ENCODE measurements around the gene ANKRD18B.
"Not testable (repeated sequence)": the region's sequence is repeated elsewhere in the genome, so short reads cannot be mapped to it uniquely, and the experiment has no call there.

The ANKRD18B gene

DNA sequence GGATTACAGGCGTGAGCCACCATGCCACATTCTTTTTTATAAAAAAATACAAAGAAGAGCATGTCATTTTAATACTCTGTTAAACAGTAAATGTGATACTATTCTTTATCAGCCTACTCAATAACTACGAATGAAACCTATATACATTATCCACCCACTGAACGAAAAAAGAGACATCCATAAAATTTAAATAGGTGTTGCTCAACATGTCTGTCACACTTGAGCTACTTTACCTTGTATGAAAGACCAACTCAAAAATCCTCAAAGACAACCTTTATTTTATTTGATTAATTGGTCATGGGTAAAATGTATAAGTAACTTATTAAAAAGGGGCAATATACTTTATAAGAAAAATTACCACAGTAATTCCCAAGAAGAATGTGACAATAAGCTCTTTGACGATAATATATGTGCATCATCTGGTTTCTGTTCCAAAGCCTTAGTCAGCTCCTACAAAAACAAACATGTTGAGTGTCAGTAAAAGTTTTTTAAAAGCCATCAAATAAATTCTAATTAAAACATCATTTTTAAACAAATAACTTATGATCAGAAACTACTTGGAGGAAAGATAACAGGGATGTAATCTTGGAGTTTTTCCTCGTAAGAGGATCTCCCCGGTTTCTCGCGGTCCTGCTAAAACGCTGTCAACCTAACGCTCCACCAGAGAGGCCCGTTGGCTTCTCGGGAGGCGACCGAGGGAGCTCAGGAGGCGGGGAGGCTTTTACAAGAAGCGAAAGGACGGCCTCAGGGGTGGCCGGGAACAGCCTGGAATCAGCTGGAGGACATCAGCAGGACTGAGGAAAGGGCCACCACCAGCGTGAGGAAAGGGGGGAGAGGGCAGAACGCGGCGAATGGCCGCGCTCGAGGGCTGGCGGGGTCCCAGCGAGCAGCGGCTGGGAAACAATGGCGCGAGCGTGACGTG is 13.5 kb upstream of the ANKRD18B start:
- Histone ChIP-seq H3K27me3 (replicated peaks; ENCODE audit: control insufficient read depth, insufficient read depth, low read length, poor library complexity, severe bottlenecking) (no peaks in the 10 kb centered on the region), H3K9me3 (ENCODE audit: control insufficient read depth, low read length) (no peaks in the 10 kb centered on the region), H3K4me3 (ENCODE audit: insufficient read depth, low read depth, low read length, poor library complexity, severe bottlenecking) (peak overlapping the region; percentile 92), H3K4me1 (ENCODE audit: control insufficient read depth, insufficient read depth, low read length, poor library complexity, severe bottlenecking) (no peaks in the 10 kb centered on the region), H3K27ac (ENCODE audit: insufficient read depth, low read length, poor library complexity, severe bottlenecking) (no peak overlapping the region), H3K36me3 (ENCODE audit: control insufficient read depth, insufficient read depth, low read length) (no peaks in the 10 kb centered on the region)
- no peak for DNase-seq

DNA sequence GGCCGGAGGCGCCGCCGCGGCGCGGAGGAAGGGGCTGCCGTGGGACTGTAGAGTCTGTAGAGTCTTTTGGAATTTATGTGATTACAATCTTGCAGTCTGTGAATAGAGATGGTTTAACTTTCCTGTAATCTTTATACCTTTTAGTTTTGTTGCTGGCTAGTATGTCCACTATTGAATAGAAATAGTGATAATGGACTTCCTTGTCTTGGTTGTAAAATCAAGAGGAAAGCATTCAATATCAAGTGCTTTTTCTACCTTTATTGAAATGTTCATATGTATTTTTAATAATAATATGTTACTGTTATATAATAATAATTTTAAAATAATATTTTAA is 12.9 kb upstream of the ANKRD18B start:
- H3K27me3 ChIP-seq (replicated peaks; ENCODE audit: control insufficient read depth, insufficient read depth, low read length, poor library complexity, severe bottlenecking); H3K27ac ChIP-seq (ENCODE audit: insufficient read depth, low read length, poor library complexity, severe bottlenecking); DNase-seq; H3K9me3 ChIP-seq (ENCODE audit: control insufficient read depth, low read length); H3K36me3 ChIP-seq (ENCODE audit: control insufficient read depth, insufficient read depth, low read length); H3K4me1 ChIP-seq (ENCODE audit: control insufficient read depth, insufficient read depth, low read length, poor library complexity, severe bottlenecking): not testable (repeated sequence)
- H3K4me3 ChIP-seq (ENCODE audit: insufficient read depth, low read depth, low read length, poor library complexity, severe bottlenecking), result peak overlapping the region; percentile 92

GRCh38 chr9:33512535-33512934 is 11.5 kb upstream of the ANKRD18B start:
- H3K4me3 ChIP-seq (ENCODE audit: insufficient read depth, low read depth, low read length, poor library complexity, severe bottlenecking); DNase-seq; H3K36me3 ChIP-seq (ENCODE audit: control insufficient read depth, insufficient read depth, low read length); H3K27ac ChIP-seq (ENCODE audit: insufficient read depth, low read length, poor library complexity, severe bottlenecking); H3K27me3 ChIP-seq (replicated peaks; ENCODE audit: control insufficient read depth, insufficient read depth, low read length, poor library complexity, severe bottlenecking); H3K9me3 ChIP-seq (ENCODE audit: control insufficient read depth, low read length); H3K4me1 ChIP-seq (ENCODE audit: control insufficient read depth, insufficient read depth, low read length, poor library complexity, severe bottlenecking): not testable (repeated sequence)

- H3K4me1 ChIP-seq (ENCODE audit: control insufficient read depth, insufficient read depth, low read length, poor library complexity, severe bottlenecking); H3K4me3 ChIP-seq (ENCODE audit: insufficient read depth, low read depth, low read length, poor library complexity, severe bottlenecking); H3K27ac ChIP-seq (ENCODE audit: insufficient read depth, low read length, poor library complexity, severe bottlenecking); H3K9me3 ChIP-seq (ENCODE audit: control insufficient read depth, low read length); H3K36me3 ChIP-seq (ENCODE audit: control insufficient read depth, insufficient read depth, low read length); DNase-seq; H3K27me3 ChIP-seq (replicated peaks; ENCODE audit: control insufficient read depth, insufficient read depth, low read length, poor library complexity, severe bottlenecking): not testable (repeated sequence)
These were observed 8.6 kb upstream of the ANKRD18B start for GRCh38 chr9:33515342-33515995.

GRCh38 chr9:33516397-33516796 is 7.7 kb upstream of the ANKRD18B start:
- not testable (repeated sequence) for H3K36me3 ChIP-seq (ENCODE audit: control insufficient read depth, insufficient read depth, low read length); H3K4me3 ChIP-seq (ENCODE audit: insufficient read depth, low read depth, low read length, poor library complexity, severe bottlenecking); H3K27me3 ChIP-seq (replicated peaks; ENCODE audit: control insufficient read depth, insufficient read depth, low read length, poor library complexity, severe bottlenecking); H3K9me3 ChIP-seq (ENCODE audit: control insufficient read depth, low read length); H3K4me1 ChIP-seq (ENCODE audit: control insufficient read depth, insufficient read depth, low read length, poor library complexity, severe bottlenecking); DNase-seq; H3K27ac ChIP-seq (ENCODE audit: insufficient read depth, low read length, poor library complexity, severe bottlenecking)

GRCh38 chr9:33517373-33517772 is 6.7 kb upstream of the ANKRD18B start:
- Histone ChIP-seq H3K4me1 (ENCODE audit: control insufficient read depth, insufficient read depth, low read length, poor library complexity, severe bottlenecking) (no peaks in the 10 kb centered on the region), H3K36me3 (ENCODE audit: control insufficient read depth, insufficient read depth, low read length) (no peaks in the 10 kb centered on the region), H3K27ac (ENCODE audit: insufficient read depth, low read length, poor library complexity, severe bottlenecking) (no peak overlapping the region), H3K9me3 (ENCODE audit: control insufficient read depth, low read length) (no peaks in the 10 kb centered on the region), H3K27me3 (replicated peaks; ENCODE audit: control insufficient read depth, insufficient read depth, low read length, poor library complexity, severe bottlenecking) (no peaks in the 10 kb centered on the region), H3K4me3 (ENCODE audit: insufficient read depth, low read depth, low read length, poor library complexity, severe bottlenecking) (no peak overlapping the region)
- no peak for DNase-seq

GRCh38 chr9:33517934-33518577 is 6.0 kb upstream of the ANKRD18B start:
- not testable (repeated sequence) for H3K27me3 ChIP-seq (replicated peaks; ENCODE audit: control insufficient read depth, insufficient read depth, low read length, poor library complexity, severe bottlenecking); H3K9me3 ChIP-seq (ENCODE audit: control insufficient read depth, low read length); H3K4me1 ChIP-seq (ENCODE audit: control insufficient read depth, insufficient read depth, low read length, poor library complexity, severe bottlenecking); H3K4me3 ChIP-seq (ENCODE audit: insufficient read depth, low read depth, low read length, poor library complexity, severe bottlenecking); H3K27ac ChIP-seq (ENCODE audit: insufficient read depth, low read length, poor library complexity, severe bottlenecking); DNase-seq; H3K36me3 ChIP-seq (ENCODE audit: control insufficient read depth, insufficient read depth, low read length)

- H3K27me3 ChIP-seq (replicated peaks; ENCODE audit: control insufficient read depth, insufficient read depth, low read length, poor library complexity, severe bottlenecking); DNase-seq; H3K4me1 ChIP-seq (ENCODE audit: control insufficient read depth, insufficient read depth, low read length, poor library complexity, severe bottlenecking); H3K27ac ChIP-seq (ENCODE audit: insufficient read depth, low read length, poor library complexity, severe bottlenecking); H3K9me3 ChIP-seq (ENCODE audit: control insufficient read depth, low read length); H3K4me3 ChIP-seq (ENCODE audit: insufficient read depth, low read depth, low read length, poor library complexity, severe bottlenecking); H3K36me3 ChIP-seq (ENCODE audit: control insufficient read depth, insufficient read depth, low read length): not testable (repeated sequence)
These were observed 2.2 kb upstream of the ANKRD18B start for GRCh38 chr9:33521861-33522260.

DNA sequence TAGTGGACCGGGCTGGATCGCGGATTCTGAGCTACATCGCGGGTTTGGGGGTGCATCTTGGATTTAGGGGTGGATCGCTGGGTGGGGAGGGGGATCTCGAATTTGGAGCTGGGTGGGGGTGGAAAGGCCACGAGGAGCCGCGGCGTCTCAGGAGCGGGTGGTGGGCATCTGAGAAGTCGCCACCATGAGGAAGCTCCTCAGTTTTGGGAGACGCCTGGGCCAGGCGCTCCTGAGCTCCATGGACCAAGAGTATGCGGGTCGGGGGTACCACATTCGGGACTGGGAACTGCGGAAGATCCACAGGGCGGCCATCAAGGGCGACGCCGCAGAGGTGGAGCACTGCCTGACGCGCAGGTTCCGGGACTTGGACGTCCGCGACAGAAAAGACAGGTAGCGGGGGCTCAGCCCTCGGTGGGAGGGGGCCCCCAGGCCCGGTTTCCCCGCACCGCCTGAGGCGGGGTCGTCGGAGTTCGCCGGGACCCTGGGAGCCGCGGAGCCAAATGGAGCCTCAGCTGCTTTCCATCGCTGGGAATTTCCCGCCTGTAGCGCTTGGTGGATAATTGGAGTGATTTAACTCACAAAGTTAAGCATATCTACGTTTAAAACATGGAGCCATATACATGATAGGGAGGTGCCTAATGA is 376 bp downstream of the ANKRD18B start:
- Histone ChIP-seq H3K36me3 (ENCODE audit: control insufficient read depth, insufficient read depth, low read length) (no peaks in the 10 kb centered on the region), H3K9me3 (ENCODE audit: control insufficient read depth, low read length) (no peaks in the 10 kb centered on the region), H3K4me3 (ENCODE audit: insufficient read depth, low read depth, low read length, poor library complexity, severe bottlenecking) (peak overlapping the region; percentile 51), H3K27ac (ENCODE audit: insufficient read depth, low read length, poor library complexity, severe bottlenecking) (no peak overlapping the region), H3K4me1 (ENCODE audit: control insufficient read depth, insufficient read depth, low read length, poor library complexity, severe bottlenecking) (peaks cover 10% of the 10 kb centered on the region), H3K27me3 (replicated peaks; ENCODE audit: control insufficient read depth, insufficient read depth, low read length, poor library complexity, severe bottlenecking) (no peaks in the 10 kb centered on the region)
- DNase-seq, result no peak

DNA sequence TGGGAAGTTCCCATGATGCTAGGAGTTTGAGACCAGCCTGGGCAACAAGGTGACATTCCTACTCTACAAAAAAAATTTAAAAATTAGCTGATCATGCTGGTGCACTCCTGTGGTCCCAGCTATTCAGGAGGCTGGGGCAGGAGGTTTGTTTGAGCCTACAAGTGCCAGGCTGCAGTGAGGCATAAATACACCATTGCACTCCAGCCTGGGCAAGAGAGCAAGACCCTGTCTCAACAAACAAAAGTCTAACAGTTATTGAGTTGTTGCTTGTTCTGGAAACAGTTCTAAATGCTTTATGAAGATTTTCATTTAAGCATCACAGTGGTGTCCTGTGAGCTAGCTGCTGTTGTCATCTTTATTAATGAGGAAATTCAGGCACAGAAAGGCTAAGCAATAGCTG is 4.0 kb downstream of the ANKRD18B start:
- H3K36me3 ChIP-seq (ENCODE audit: control insufficient read depth, insufficient read depth, low read length); DNase-seq; H3K4me3 ChIP-seq (ENCODE audit: insufficient read depth, low read depth, low read length, poor library complexity, severe bottlenecking); H3K27ac ChIP-seq (ENCODE audit: insufficient read depth, low read length, poor library complexity, severe bottlenecking); H3K27me3 ChIP-seq (replicated peaks; ENCODE audit: control insufficient read depth, insufficient read depth, low read length, poor library complexity, severe bottlenecking); H3K9me3 ChIP-seq (ENCODE audit: control insufficient read depth, low read length); H3K4me1 ChIP-seq (ENCODE audit: control insufficient read depth, insufficient read depth, low read length, poor library complexity, severe bottlenecking): not testable (repeated sequence)
